ENCODE data around the gene PRXL2B. TPM values are rescaled to one million over a fixed set of nuclear protein-coding genes. Genes with fewer than 3 reads are reported as not detected.

PRXL2B gene
- total and polyA plus RNA-seq, 7 donors = 0.97 to 3.9 (median 2.6) TPM

DNA sequence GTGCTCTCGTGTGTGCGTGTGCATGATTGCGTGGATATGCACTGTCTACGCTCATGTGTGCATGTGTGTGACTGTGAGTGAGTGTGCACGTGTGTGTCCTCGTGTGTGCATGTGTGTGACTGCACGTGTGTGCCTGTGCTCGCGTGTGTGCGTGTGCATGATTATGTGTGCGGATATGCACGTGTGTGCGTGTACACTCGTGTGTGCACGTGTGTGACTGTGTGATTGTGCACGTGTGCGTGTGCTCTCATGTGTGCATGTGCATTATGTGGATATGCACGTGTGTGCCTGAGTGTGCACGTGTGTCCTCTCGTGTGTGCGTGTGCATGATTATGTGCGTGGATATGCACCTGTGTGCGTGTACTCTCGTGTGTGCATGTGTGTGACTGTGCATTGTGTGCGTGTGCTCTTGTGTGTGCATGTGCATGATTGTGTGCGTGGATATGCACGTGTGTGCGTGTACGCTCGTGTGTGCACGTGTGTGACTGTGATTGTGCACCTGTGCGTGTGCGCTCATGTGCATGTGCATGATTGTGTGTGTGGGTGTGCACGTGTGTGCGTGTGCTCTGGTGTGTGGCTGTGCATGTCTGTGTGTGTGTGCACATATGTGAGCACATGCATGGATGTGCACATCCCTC, 44.0 kb downstream of the PRXL2B start:
- intact Hi-C loops (cut with DNase I) = no loop called here
- TF ChIP-seq, protein P1, sequence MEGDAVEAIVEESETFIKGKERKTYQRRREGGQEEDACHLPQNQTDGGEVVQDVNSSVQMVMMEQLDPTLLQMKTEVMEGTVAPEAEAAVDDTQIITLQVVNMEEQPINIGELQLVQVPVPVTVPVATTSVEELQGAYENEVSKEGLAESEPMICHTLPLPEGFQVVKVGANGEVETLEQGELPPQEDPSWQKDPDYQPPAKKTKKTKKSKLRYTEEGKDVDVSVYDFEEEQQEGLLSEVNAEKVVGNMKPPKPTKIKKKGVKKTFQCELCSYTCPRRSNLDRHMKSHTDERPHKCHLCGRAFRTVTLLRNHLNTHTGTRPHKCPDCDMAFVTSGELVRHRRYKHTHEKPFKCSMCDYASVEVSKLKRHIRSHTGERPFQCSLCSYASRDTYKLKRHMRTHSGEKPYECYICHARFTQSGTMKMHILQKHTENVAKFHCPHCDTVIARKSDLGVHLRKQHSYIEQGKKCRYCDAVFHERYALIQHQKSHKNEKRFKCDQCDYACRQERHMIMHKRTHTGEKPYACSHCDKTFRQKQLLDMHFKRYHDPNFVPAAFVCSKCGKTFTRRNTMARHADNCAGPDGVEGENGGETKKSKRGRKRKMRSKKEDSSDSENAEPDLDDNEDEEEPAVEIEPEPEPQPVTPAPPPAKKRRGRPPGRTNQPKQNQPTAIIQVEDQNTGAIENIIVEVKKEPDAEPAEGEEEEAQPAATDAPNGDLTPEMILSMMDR (IDR thresholded peaks at IDR 0.05) = no peak
- no peaks in the 10 kb centered on the region for H3K36me3 ChIP-seq (ENCODE audit: insufficient read depth in 1 of 2, low read depth in 1 of 2)
- H3K9me3 ChIP-seq = no peaks in the 10 kb centered on the region
- no peak overlapping the region for H3K4me3 ChIP-seq
- ATAC-seq (no peak), DNase-seq (no peak)
- no peaks in the 10 kb centered on the region for H3K4me1 ChIP-seq
- 92 to 95% (median 93%) methylated on average over 35 of the region's 35 CpGs for WGBS, 3 donors
- no peak overlapping the region for H3K27ac ChIP-seq
- peaks cover 0 to 75% (median 18%) of the 10 kb centered on the region in 3 donors for H3K27me3 ChIP-seq (ENCODE audit: insufficient read depth in 3 of 3, low read length in 2 of 3)

- ATAC-seq = no peak
- WGBS, 3 donors = 62 to 67% (median 66%) methylated on average over 23 to 24 of the region's 24 CpGs
- H3K4me1 ChIP-seq = no peaks in the 10 kb centered on the region
- no peak for DNase-seq
- H3K36me3 ChIP-seq (ENCODE audit: insufficient read depth in 1 of 2, low read depth in 1 of 2) = no peaks in the 10 kb centered on the region
- H3K9me3 ChIP-seq = no peaks in the 10 kb centered on the region
- intact Hi-C loops (cut with DNase I) = no loop called here
- TF ChIP-seq, protein P1 (IDR thresholded peaks at IDR 0.05) = no peak
- no peak overlapping the region for H3K27ac ChIP-seq
- H3K4me3 ChIP-seq = no peak overlapping the region
- H3K27me3 ChIP-seq (ENCODE audit: insufficient read depth in 3 of 3, low read length in 2 of 3) = peaks cover 0 to 71% (median 18%) of the 10 kb centered on the region in 3 donors
Observed at GRCh38 chr1:2631136-2632050, 44.8 kb downstream of the PRXL2B start.

GRCh38 chr1:2632051-2632430, 45.5 kb downstream of the PRXL2B start:
- H3K4me3 ChIP-seq = no peak overlapping the region
- TF ChIP-seq, protein P1 (IDR thresholded peaks at IDR 0.05) = no peak
- intact Hi-C loops (cut with DNase I) = no loop called here
- ATAC-seq = no peak
- no peak overlapping the region for H3K27ac ChIP-seq
- no peak for DNase-seq
- H3K4me1 ChIP-seq = no peaks in the 10 kb centered on the region
- WGBS, 3 donors = 41 to 44% (median 43%) methylated on average over 8 of the region's 8 CpGs
- H3K36me3 ChIP-seq (ENCODE audit: insufficient read depth in 1 of 2, low read depth in 1 of 2) = no peaks in the 10 kb centered on the region
- no peaks in the 10 kb centered on the region for H3K9me3 ChIP-seq
- peaks cover 0 to 64% (median 18%) of the 10 kb centered on the region in 3 donors for H3K27me3 ChIP-seq (ENCODE audit: insufficient read depth in 3 of 3, low read length in 2 of 3)

GRCh38 chr1:2632561-2633361, 46.2 kb downstream of the PRXL2B start, which contains the start of gene MMEL1:
Gene MMEL1 (minus strand): TSS chr1:2633016. CDS start chr1:2629484, 3,532 bp downstream.
- no peaks in the 10 kb centered on the region for H3K9me3 ChIP-seq
- 61 to 70% (median 66%) methylated on average over 16 of the region's 16 CpGs for WGBS, 3 donors
- H3K4me3 ChIP-seq = no peak within 1 kb of the TSS
- peaks cover 0 to 57% (median 20%) of the 10 kb centered on the region in 3 donors for H3K27me3 ChIP-seq (ENCODE audit: insufficient read depth in 3 of 3, low read length in 2 of 3)
- no peaks in the 10 kb centered on the region for H3K36me3 ChIP-seq (ENCODE audit: insufficient read depth in 1 of 2, low read depth in 1 of 2)
- H3K4me1 ChIP-seq = no peaks in the 10 kb centered on the region
- no peak within 1 kb of the TSS for H3K27ac ChIP-seq
- TF ChIP-seq, protein P1 (IDR thresholded peaks at IDR 0.05) = no peak
- intact Hi-C loops (cut with DNase I) = no loop called here
- DNase-seq (no peak), ATAC-seq (no peak)

Measured in psoas muscle (tissue), 8 donors.